ENCODE data around the gene CCRL2. TPM values are rescaled to one million over a fixed set of nuclear protein-coding genes. Genes with fewer than 3 reads are reported as not detected.
A peak's percentile ranks its signal among the peaks of the same experiment; 100 is the strongest.

The CCRL2 gene
- total RNA-seq, 2 donors from 2014 or later, result 1.3 TPM; not detected in 1

GRCh38 chr3:46361408-46362283, 45.4 kb upstream of the CCRL2 start:
- 63% methylated on average over 8 of the region's 8 CpGs for WGBS, 2 donors
- Histone ChIP-seq H3K27ac (no peak overlapping the region), H3K4me1 (no peaks in the 10 kb centered on the region), H3K27me3 (no peaks in the 10 kb centered on the region), H3K36me3 (replicated peaks in 1 of 2; ENCODE audit: insufficient read depth in 1 of 2, low read depth in 2 of 2) (no peaks in the 10 kb centered on the region), H3K4me3 (no peak overlapping the region), H3K9me3 (no peaks in the 10 kb centered on the region)
- ATAC-seq (no peak), DNase-seq (peak in 1 of 4 donors; percentile 45)
- intact Hi-C loops (cut with DNase I), result no loop called here
- TF ChIP-seq POLR2A (IDR thresholded peaks at IDR 0.05), result no peak

- TF ChIP-seq POLR2A (IDR thresholded peaks at IDR 0.05) (no peak), CTCF (IDR thresholded peaks at IDR 0.05) (no peak)
- intact Hi-C loops (cut with DNase I), result no loop called here
- H3K36me3 ChIP-seq (replicated peaks in 1 of 2; ENCODE audit: insufficient read depth in 1 of 2, low read depth in 2 of 2), result no peaks in the 10 kb centered on the region
- no peaks in the 10 kb centered on the region for H3K4me1 ChIP-seq
- H3K9me3 ChIP-seq, result no peaks in the 10 kb centered on the region
- H3K27me3 ChIP-seq, result no peaks in the 10 kb centered on the region
- no peak for DNase-seq
- no peak overlapping the region for H3K27ac ChIP-seq
- ATAC-seq, result no peak
- 71 to 75% methylated on average over 4 of the region's 4 CpGs for WGBS, 2 donors
- no peak overlapping the region for H3K4me3 ChIP-seq
Observed at GRCh38 chr3:46365041-46365440, 42.0 kb upstream of the CCRL2 start.

- intact Hi-C loops (cut with DNase I), result no loop called here
- TF ChIP-seq CTCF (IDR thresholded peaks at IDR 0.05) (no peak), POLR2A (IDR thresholded peaks at IDR 0.05) (no peak)
- Histone ChIP-seq H3K4me1 (no peaks in the 10 kb centered on the region), H3K27me3 (no peaks in the 10 kb centered on the region), H3K9me3 (no peaks in the 10 kb centered on the region), H3K27ac (no peak overlapping the region), H3K4me3 (no peak overlapping the region), H3K36me3 (replicated peaks in 1 of 2; ENCODE audit: insufficient read depth in 1 of 2, low read depth in 2 of 2) (no peaks in the 10 kb centered on the region)
- 79 to 80% methylated on average over 5 of the region's 5 CpGs for WGBS, 2 donors
- no peak for DNase-seq
- ATAC-seq, result no peak
Observed at GRCh38 chr3:46365737-46366524, 41.1 kb upstream of the CCRL2 start.

GRCh38 chr3:46367811-46368210, 39.2 kb upstream of the CCRL2 start:
- no peak overlapping the region for H3K27ac ChIP-seq
- 75 to 78% methylated on average over 5 of the region's 5 CpGs for WGBS, 2 donors
- H3K36me3 ChIP-seq (replicated peaks in 1 of 2; ENCODE audit: insufficient read depth in 1 of 2, low read depth in 2 of 2), result no peaks in the 10 kb centered on the region
- no peak overlapping the region for H3K4me3 ChIP-seq
- ATAC-seq, result no peak
- no peaks in the 10 kb centered on the region for H3K27me3 ChIP-seq
- no peaks in the 10 kb centered on the region for H3K9me3 ChIP-seq
- TF ChIP-seq CTCF (IDR thresholded peaks at IDR 0.05) (no peak), POLR2A (IDR thresholded peaks at IDR 0.05) (no peak)
- intact Hi-C loops (cut with DNase I), result no loop called here
- no peaks in the 10 kb centered on the region for H3K4me1 ChIP-seq
- DNase-seq, result no peak

GRCh38 chr3:46368569-46368968, 38.5 kb upstream of the CCRL2 start:
- WGBS, 2 donors, result 59 to 81% methylated on average over 7 of the region's 7 CpGs
- TF ChIP-seq CTCF (IDR thresholded peaks at IDR 0.05) (peak in 1 of 7 experiments; percentile 34), POLR2A (IDR thresholded peaks at IDR 0.05) (peak in 1 of 3 donors; percentile 9)
- H3K27me3 ChIP-seq, result no peaks in the 10 kb centered on the region
- no peaks in the 10 kb centered on the region for H3K9me3 ChIP-seq
- peak; percentile 14 to 74 (median 26) for DNase-seq
- H3K4me3 ChIP-seq, result no peak overlapping the region
- ATAC-seq, result no peak
- H3K27ac ChIP-seq, result no peak overlapping the region
- no peaks in the 10 kb centered on the region for H3K36me3 ChIP-seq (replicated peaks in 1 of 2; ENCODE audit: insufficient read depth in 1 of 2, low read depth in 2 of 2)
- H3K4me1 ChIP-seq, result no peaks in the 10 kb centered on the region
- intact Hi-C loops (cut with DNase I), result no loop called here
